ENCODE data around the gene SDCCAG8. TPM values are rescaled to one million over a fixed set of nuclear protein-coding genes. Genes with fewer than 3 reads are reported as not detected.

Gene SDCCAG8
- total RNA-seq, 1 donor from 2014 or later: 24.5 TPM

- Histone ChIP-seq H3K36me3 (ENCODE audit: insufficient read depth, low read length) (peaks cover 2% of the 10 kb centered on the region), H2AFZ (ENCODE audit: low read depth, low read length) (no peak overlapping the region), H3K4me1 (ENCODE audit: insufficient read depth, low read length) (peaks cover 5% of the 10 kb centered on the region), H3K27me3 (ENCODE audit: insufficient read depth, low read length) (no peaks in the 10 kb centered on the region), H3K4me2 (ENCODE audit: low read length) (no peak overlapping the region), H3K9ac (ENCODE audit: low read length) (no peak overlapping the region), H3K9me3 (ENCODE audit: insufficient read depth, low read depth, low read length) (no peaks in the 10 kb centered on the region), H3K4me3 (ENCODE audit: insufficient read depth, low read depth, low read length) (no peak overlapping the region), H4K20me1 (ENCODE audit: insufficient read depth, low read length) (peaks cover 3% of the 10 kb centered on the region), H3K79me2 (ENCODE audit: insufficient read depth, low read length) (no peaks in the 10 kb centered on the region), H3K27ac (ENCODE audit: low read depth, low read length) (no peak overlapping the region)
- TF ChIP-seq EZH2 (IDR thresholded peaks at IDR 0.05; ENCODE audit: insufficient read depth, low read length): no peak
- TF ChIP-seq CTCF (IDR thresholded peaks at IDR 0.05; ENCODE audit: insufficient read depth, low read depth, low read length): no peak
- Mint-ChIP-seq H3K4me1 (ENCODE audit: low read depth, unreplicated experiment) (peaks cover 2% of the 10 kb centered on the region), H3K36me3 (ENCODE audit: low read depth, unreplicated experiment) (peaks cover 5% of the 10 kb centered on the region), H3K27me3 (ENCODE audit: low read depth, unreplicated experiment) (no peaks in the 10 kb centered on the region), H3K4me3 (ENCODE audit: unreplicated experiment) (no peak overlapping the region), H3K9me3 (ENCODE audit: unreplicated experiment) (no peaks in the 10 kb centered on the region), H3K27ac (ENCODE audit: unreplicated experiment) (no peak overlapping the region)
- FAIRE-seq (no peak), DNase-seq (ENCODE audit: low read depth) (no peak)
Measured at GRCh38 chr1:243488459-243489157, 232.8 kb downstream of the SDCCAG8 start.

- Histone ChIP-seq H3K36me3 (ENCODE audit: insufficient read depth, low read length) (peaks cover 2% of the 10 kb centered on the region), H3K9me3 (ENCODE audit: insufficient read depth, low read depth, low read length) (no peaks in the 10 kb centered on the region), H2AFZ (ENCODE audit: low read depth, low read length) (no peak overlapping the region), H3K79me2 (ENCODE audit: insufficient read depth, low read length) (no peaks in the 10 kb centered on the region), H3K4me2 (ENCODE audit: low read length) (no peak overlapping the region), H3K27ac (ENCODE audit: low read depth, low read length) (no peak overlapping the region), H3K9ac (ENCODE audit: low read length) (no peak overlapping the region), H3K4me1 (ENCODE audit: insufficient read depth, low read length) (peaks cover 9% of the 10 kb centered on the region), H3K4me3 (ENCODE audit: insufficient read depth, low read depth, low read length) (no peak overlapping the region), H3K27me3 (ENCODE audit: insufficient read depth, low read length) (no peaks in the 10 kb centered on the region), H4K20me1 (ENCODE audit: insufficient read depth, low read length) (peaks cover 3% of the 10 kb centered on the region)
- peaks cover 2% of the 10 kb centered on the region for H3K4me1 Mint-ChIP-seq (ENCODE audit: low read depth, unreplicated experiment)
- H3K27me3 Mint-ChIP-seq (ENCODE audit: low read depth, unreplicated experiment): no peaks in the 10 kb centered on the region
- H3K27ac Mint-ChIP-seq (ENCODE audit: unreplicated experiment): no peak overlapping the region
- FAIRE-seq (no peak), DNase-seq (ENCODE audit: low read depth) (no peak)
- TF ChIP-seq EZH2 (IDR thresholded peaks at IDR 0.05; ENCODE audit: insufficient read depth, low read length): no peak
- no peak for TF ChIP-seq CTCF (IDR thresholded peaks at IDR 0.05; ENCODE audit: insufficient read depth, low read depth, low read length)
- no peaks in the 10 kb centered on the region for H3K9me3 Mint-ChIP-seq (ENCODE audit: unreplicated experiment)
- H3K4me3 Mint-ChIP-seq (ENCODE audit: unreplicated experiment): no peak overlapping the region
- peaks cover 5% of the 10 kb centered on the region for H3K36me3 Mint-ChIP-seq (ENCODE audit: low read depth, unreplicated experiment)
Measured at GRCh38 chr1:243489158-243489527, 233.3 kb downstream of the SDCCAG8 start.

Measured in astrocyte (in vitro differentiated cells and primary cell).